Heart left ventricle (tissue), 16 donors: ENCODE data around the gene N4BP2L1. TPM values are rescaled to one million over a fixed set of nuclear protein-coding genes. Genes with fewer than 3 reads are reported as not detected.

Experiments used
- ATAC-seq, 4 donors: fragments of 200-7000 bp; cut with Tn5 transposase; one replicate each; pipeline ENCODE4 v1.9.1; 2020 to 2022; ENCODE audit warnings: moderate library complexity in 4 of 4, mild to moderate bottlenecking in 3 of 4, moderate number of reproducible peaks in 1 of 4
- DNase-seq, 5 donors: peaks; one replicate each; pipeline ENCODE4 v3.0.0-alpha.2; 2020
- H3K27ac ChIP-seq, 12 donors: fragments of 200-600 bp; sonication (generic) in 4 of 12; one replicate each; pipeline versions ENCODE4 v1.5.0 to v1.8.0; 2016 to 2022; ENCODE audit warnings: mild to moderate bottlenecking in 2 of 12
- H3K27me3 ChIP-seq, 9 donors: fragments of 200-600 bp; sonication (generic) in 2 of 9; one replicate each; pipeline versions ENCODE4 v1.5.1 to v1.8.0; 2016 to 2022; ENCODE audit warnings: mild to moderate bottlenecking in 3 of 9
- H3K36me3 ChIP-seq, 9 donors: fragments of 200-600 bp; sonication (generic) in 2 of 9; one replicate each; pipeline versions ENCODE4 v1.5.0 to v1.8.0; 2018 to 2022; ENCODE audit warnings: mild to moderate bottlenecking in 2 of 9
- H3K4me1 ChIP-seq, 12 donors: fragments of 200-600 bp; sonication (generic) in 4 of 12; one replicate each; pipeline versions ENCODE4 v1.5.0 to v1.8.0; 2016 to 2022; ENCODE audit warnings: mild to moderate bottlenecking in 3 of 12
- H3K4me3 ChIP-seq, 12 donors: fragments of 200-600 bp; sonication (generic) in 4 of 12; one replicate each; pipeline versions ENCODE4 v1.5.0 to v1.8.0; 2017 to 2022; ENCODE audit warnings: mild to moderate bottlenecking in 9 of 12, moderate library complexity in 4 of 12
- H3K9me3 ChIP-seq, 12 donors: fragments of 200-600 bp; sonication (generic) in 4 of 12; one replicate each; pipeline versions ENCODE4 v1.5.0 to v1.8.0; 2016 to 2022; ENCODE audit warnings: mild to moderate bottlenecking in 1 of 12
- CTCF ChIP-seq, 12 donors: fragments of 200-600 bp; sonication (generic) in 4 of 12; IDR thresholded peaks; one replicate each; pipeline versions ENCODE4 v1.5.0 to v1.8.0; 2018 to 2022; ENCODE audit warnings: antibody characterized with exemption in 12 of 12, mild to moderate bottlenecking in 5 of 12
- POLR2A ChIP-seq, 2 donors: fragments of 450-650 bp; IDR thresholded peaks; one replicate each; pipeline ENCODE4 v1.6.1; 2017; ENCODE audit warnings: antibody characterized with exemption in 2 of 2, mild to moderate bottlenecking in 2 of 2, moderate library complexity in 2 of 2
- whole genome bisulfite sequencing, 4 donors: extraction: QIAGEN DNeasy Blood & Tissue Kit in 2 of 4; methylation state at CpG; one replicate each; pipeline versions ENCODE4 v1.1.5 to v1.1.7; 2013 to 2018; 5-methylcytosine and 5-hydroxymethylcytosine counted together
- intact Hi-C, 10 donors: fragments of 100-400 bp; cut with DNase I; formaldehyde crosslinking; loops; one replicate each; pipeline versions ENCODE4 v1.11.1 to v1.14.2; 2022
- polyA plus RNA-seq, 2 donors: library from polyadenylated mRNA; stranded (reverse); fragments of 200-250 nt; gene quantifications; one replicate each; pipeline ENCODE4 v1.2.3, GENCODE V29; 2013
- total RNA-seq, 9 donors: library from RNA; depleted of rRNA in 2 of 9; stranded (reverse); fragments of >200 nt in 2 of 9; fragmentation: NEBNext Ultra II Directional in 3 of 9; extraction: Animal tissue kit (Norgen Biotek cat#: 25700) in 3 of 9; gene quantifications; one replicate each; pipeline versions ENCODE4 v1.1.0 to v1.2.4, GENCODE V29; 2016 to 2023
- donor health status: ischemic (EF 13 %, LVEDD 7.1; RV severe dilation, severe dysfunction).
- donor health status: healthy with polysubstance abuse.
- donor health status: DM: no; HTN: yes; CAD: no.
- donor health status: DM: no; HTN: no; CAD: no.
- donor health status: ischemic (EF 25% LVEDD 6.9; RV normal size, moderate dysfunction).
- donor health status: ischemic (EF 25% LVEDD 5.7; RV mildly dilated, moderate dysfunction).
- donor health status: healthy.
- donor health status: DM: yes; HTN: yes; CAD: no.
- donor health status: ischemic (EF 35%, LVEDD 5.7; RV mildly dilated, moderate dysfunction).
- donor health status: nonischemic (EF 11% LVEDD 7.7; RV severe dilation, severe dysfunction).
- donor health status: DM: yes; HTN: yes; CAD: no.
- donor health status: PGD.
- donor health status: ischemic (EF 29% LVEDD 5.4; RV normal size, mild dysfunction).
- donor health status: nonischemic (EF 23%, LVEDD 6.1; RV moderate dilation, normal function).

The N4BP2L1 gene
- total and polyA plus RNA-seq, 11 donors, result 2.1 to 14.8 (median 4.5) TPM

GRCh38 chr13:32429433-32429909, 1.5 kb upstream of the N4BP2L1 start:
- no peak for ATAC-seq
- intact Hi-C loops, result loop anchor here in 2 of 10 donors (5.0 kb wide), 1 partner anchor 108 kb away; the partner anchor contains the start of gene N4BP2L2 (in 2 of the 2)
- peak overlapping the region in 1 of 12 donors; percentile 95 for H3K4me3 ChIP-seq
- DNase-seq, result no peak
- H3K9me3 ChIP-seq, result no peaks in the 10 kb centered on the region
- no peaks in the 10 kb centered on the region for H3K27me3 ChIP-seq
- no peak for TF ChIP-seq POLR2A (IDR thresholded peaks at IDR 0.05)
- TF ChIP-seq CTCF (IDR thresholded peaks at IDR 0.05), result no peak
- 87 to 96% (median 92%) methylated on average over 5 to 6 of the region's 6 CpGs for WGBS, 4 donors
- H3K27ac ChIP-seq, result peak overlapping the region in 10 of 12 donors; percentile 73 to 98 (median 90)
- peaks cover 0 to 44% (median 17%) of the 10 kb centered on the region in 12 donors for H3K4me1 ChIP-seq
- H3K36me3 ChIP-seq, result peaks cover 0 to 35% (median 8%) of the 10 kb centered on the region in 9 donors

GRCh38 chr13:32428581-32429432, 877 bp upstream of the N4BP2L1 start:
- peak in 2 of 4 donors; percentile 9 to 31 for ATAC-seq
- peak overlapping the region; percentile 56 to 98 (median 88) for H3K27ac ChIP-seq
- no peaks in the 10 kb centered on the region for H3K27me3 ChIP-seq
- H3K4me1 ChIP-seq, result peaks cover 0 to 50% (median 17%) of the 10 kb centered on the region in 12 donors
- H3K4me3 ChIP-seq, result peak overlapping the region in 11 of 12 donors; percentile 67 to 95 (median 81)
- H3K36me3 ChIP-seq, result peaks cover 0 to 35% (median 7%) of the 10 kb centered on the region in 9 donors
- H3K9me3 ChIP-seq, result no peaks in the 10 kb centered on the region
- 44 to 56% (median 50%) methylated on average over 9 of the region's 9 CpGs for WGBS, 4 donors
- TF ChIP-seq POLR2A (IDR thresholded peaks at IDR 0.05) (no peak), CTCF (IDR thresholded peaks at IDR 0.05) (no peak)
- intact Hi-C loops, result loop anchor here in 2 of 10 donors (5.0 kb wide), 1 partner anchor 108 kb away; the partner anchor contains the start of gene N4BP2L2 (in 2 of the 2)
- DNase-seq, result no peak

GRCh38 chr13:32426990-32427851, 709 bp downstream of the N4BP2L1 start:
- no peaks in the 10 kb centered on the region for H3K9me3 ChIP-seq
- 2 to 10% (median 3%) methylated on average over 37 to 90 of the region's 90 CpGs for WGBS, 4 donors
- peaks cover 0 to 54% (median 17%) of the 10 kb centered on the region in 12 donors for H3K4me1 ChIP-seq
- peaks cover 0 to 26% (median 8%) of the 10 kb centered on the region in 9 donors for H3K36me3 ChIP-seq
- intact Hi-C loops, result loop anchor here in 2 of 10 donors (5.0 kb wide), 1 partner anchor 110 kb away; the partner anchor contains the start of gene N4BP2L2 (in 2 of the 2)
- DNase-seq (peak; percentile 40 to 69 (median 45)), ATAC-seq (peak in 3 of 4 donors; percentile 25 to 48 (median 39))
- H3K4me3 ChIP-seq, result peak overlapping the region; percentile 65 to 95 (median 80)
- H3K27me3 ChIP-seq, result no peaks in the 10 kb centered on the region
- H3K27ac ChIP-seq, result peak overlapping the region; percentile 56 to 98 (median 88)
- TF ChIP-seq POLR2A (IDR thresholded peaks at IDR 0.05) (no peak), CTCF (IDR thresholded peaks at IDR 0.05) (no peak)
